Liver (tissue), 9 donors: ENCODE data around the gene GOLGA2. TPM values are rescaled to one million over a fixed set of nuclear protein-coding genes. Genes with fewer than 3 reads are reported as not detected.

ENCODE experiments used
- DNase-seq: peaks from one replicate; pipeline ENCODE4 v3.0.0-alpha.2; 2017; ENCODE audit warnings: low spot score
- H3K27ac ChIP-seq, 2 donors: one replicate each; pipeline ENCODE4 v1.7.0; 2013; ENCODE audit warnings: inconsistent platforms in 2 of 2, low read length in 2 of 2, control low read depth in 1 of 2, low read depth in 1 of 2, mild to moderate bottlenecking in 1 of 2
- H3K27me3 ChIP-seq, 4 donors: one replicate each; pipeline versions ENCODE4 v1.6.1 to v1.7.0; 2013; ENCODE audit warnings: low read length in 3 of 4, inconsistent platforms in 1 of 4, mild to moderate bottlenecking in 1 of 4, moderate library complexity in 1 of 4; ENCODE audit not compliant: control insufficient read depth in 4 of 4, insufficient read depth in 4 of 4
- H3K36me3 ChIP-seq, 4 donors: one replicate each; pipeline versions ENCODE4 v1.6.1 to v1.7.0; 2013; ENCODE audit warnings: low read length in 3 of 4, mild to moderate bottlenecking in 3 of 4, low read depth in 1 of 4, moderate library complexity in 1 of 4; ENCODE audit not compliant: control insufficient read depth in 4 of 4, insufficient read depth in 3 of 4
- H3K4me1 ChIP-seq, 4 donors: one replicate each; pipeline versions ENCODE4 v1.6.1 to v1.7.0; 2013; ENCODE audit warnings: low read length in 3 of 4, mild to moderate bottlenecking in 3 of 4, moderate library complexity in 1 of 4; ENCODE audit not compliant: control insufficient read depth in 4 of 4, insufficient read depth in 4 of 4
- H3K4me3 ChIP-seq, 3 donors: one replicate each; pipeline versions ENCODE4 v1.6.1 to v1.7.0; 2013; ENCODE audit warnings: low read length in 3 of 3, control low read depth in 1 of 3, low read depth in 1 of 3, mild to moderate bottlenecking in 1 of 3
- H3K9ac ChIP-seq, 2 donors: one replicate each; pipeline ENCODE4 v1.7.0; 2013; ENCODE audit warnings: low read length in 2 of 2, mild to moderate bottlenecking in 2 of 2, moderate library complexity in 2 of 2, control low read depth in 1 of 2, low read depth in 1 of 2
- H3K9me3 ChIP-seq, 4 donors: one replicate each; pipeline versions ENCODE4 v1.6.1 to v1.7.0; 2013; ENCODE audit warnings: low read length in 3 of 4; ENCODE audit not compliant: control insufficient read depth in 4 of 4
- ATF3 ChIP-seq: IDR thresholded peaks from 2 replicates; pipeline ENCODE4 v1.6.1; 2016; ENCODE audit warnings: antibody characterized with exemption
- CTCF ChIP-seq: fragments of 150-350 bp; IDR thresholded peaks from 2 replicates; pipeline ENCODE4 v1.5.1; 2017; ENCODE audit warnings: improper control_type of control experiment, low read depth, low read length; ENCODE audit not compliant: missing input control
- EGR1 ChIP-seq, 2 donors: IDR thresholded peaks; 2 replicates each; pipeline ENCODE4 v1.6.1; 2016 to 2018; ENCODE audit warnings: antibody characterized with exemption in 2 of 2, low read depth in 2 of 2
- FOXA1 ChIP-seq: IDR thresholded peaks from 2 replicates; pipeline ENCODE4 v1.6.1; 2016; ENCODE audit warnings: antibody characterized with exemption
- FOXA2 ChIP-seq: IDR thresholded peaks from 2 replicates; pipeline ENCODE4 v1.6.1; 2016; ENCODE audit warnings: antibody characterized with exemption
- GABPA ChIP-seq, 2 donors: IDR thresholded peaks in 1 of 2; conservative IDR thresholded peaks in 1 of 2; 2 replicates each; pipeline ENCODE4 v1.6.1; 2016; ENCODE audit warnings: antibody characterized with exemption in 2 of 2, mild to moderate bottlenecking in 1 of 2, moderate library complexity in 1 of 2
- HNF4A ChIP-seq, 2 donors: conservative IDR thresholded peaks; 2 replicates each; pipeline ENCODE4 v1.6.1; 2016; ENCODE audit warnings: antibody characterized with exemption in 2 of 2, mild to moderate bottlenecking in 2 of 2
- HNF4G ChIP-seq: IDR thresholded peaks from 2 replicates; pipeline ENCODE4 v1.6.1; 2016; ENCODE audit warnings: antibody characterized with exemption
- JUND ChIP-seq, 2 donors: IDR thresholded peaks; 2 replicates each; pipeline ENCODE4 v1.6.1; 2016; ENCODE audit warnings: antibody characterized with exemption in 2 of 2
- MAX ChIP-seq: IDR thresholded peaks from 2 replicates; pipeline ENCODE4 v1.6.1; 2016; ENCODE audit warnings: antibody characterized with exemption
- NR2F2 ChIP-seq: IDR thresholded peaks from 2 replicates; pipeline ENCODE4 v1.6.1; 2016; ENCODE audit warnings: antibody characterized with exemption
- RAD21 ChIP-seq, 2 donors: IDR thresholded peaks; 2 replicates each; pipeline ENCODE4 v1.6.1; 2016; ENCODE audit warnings: antibody characterized with exemption in 2 of 2, mild to moderate bottlenecking in 2 of 2
- REST ChIP-seq: IDR thresholded peaks from 2 replicates; pipeline ENCODE4 v1.6.1; 2016; ENCODE audit warnings: antibody characterized with exemption, mild to moderate bottlenecking
- RXRA ChIP-seq, 2 donors: IDR thresholded peaks; 2 replicates each; pipeline ENCODE4 v1.6.1; 2017 to 2018; ENCODE audit warnings: antibody characterized with exemption in 2 of 2, mild to moderate bottlenecking in 1 of 2
- SP1 ChIP-seq: IDR thresholded peaks from 2 replicates; pipeline ENCODE4 v1.6.1; 2018; ENCODE audit warnings: antibody characterized with exemption, mild to moderate bottlenecking
- TAF1 ChIP-seq: conservative IDR thresholded peaks from 2 replicates; pipeline ENCODE4 v1.6.1; 2016; ENCODE audit warnings: antibody characterized with exemption, mild to moderate bottlenecking
- YY1 ChIP-seq: IDR thresholded peaks from 2 replicates; pipeline ENCODE4 v1.6.1; 2016; ENCODE audit warnings: antibody characterized with exemption, mild to moderate bottlenecking
- ZBTB33 ChIP-seq: IDR thresholded peaks from 2 replicates; pipeline ENCODE4 v1.6.1; 2016; ENCODE audit warnings: antibody characterized with exemption
- WGBS: extraction: QIAGEN DNeasy Blood & Tissue Kit; methylation state at CpG from one replicate; pipeline ENCODE4 v1.1.7; 2013; 5-methylcytosine and 5-hydroxymethylcytosine counted together
- polyA plus RNA-seq, 2 donors: library from polyadenylated mRNA; stranded (reverse) in 1 of 2; unstranded in 1 of 2; fragments of 200-250 nt in 1 of 2; fragments of >200 nt in 1 of 2; fragmentation: Nextera tagmentation in 1 of 2; extraction: Ambion mirVana in 1 of 2; gene quantifications; one replicate each; pipeline versions ENCODE4 v1.2.1 to v1.2.3, GENCODE V29; 2013 to 2015
- total RNA-seq, 2 donors: library from RNA; depleted of rRNA; stranded (reverse); fragments of >200 nt; gene quantifications; one replicate each; pipeline ENCODE4 v1.2.3, GENCODE V29; 2014
- donor health status: healthy.
- donor health status: healthy.
- donor health status: healthy.
- donor health status: healthy.
- donor health status: healthy.

The GOLGA2 gene
- total and polyA plus RNA-seq, 4 donors = 14.4 to 45.7 (median 27.9) TPM

GRCh38 chr9:128254855-128255759, 20.7 kb downstream of the GOLGA2 start (continued):
- TF ChIP-seq ATF3 (no peak), ZBTB33 (no peak), FOXA1 (no peak), SP1 (no peak)

- Histone ChIP-seq H3K9me3 (no peaks in the 10 kb centered on the region), H3K9ac (no peak overlapping the region), H3K27me3 (no peaks in the 10 kb centered on the region), H3K36me3 (peaks cover 4 to 25% (median 17%) of the 10 kb centered on the region in 4 donors), H3K4me3 (no peak overlapping the region), H3K4me1 (peaks cover 0 to 5% (median 1%) of the 10 kb centered on the region in 4 donors), H3K27ac (no peak overlapping the region)
- TF ChIP-seq HNF4A (conservative IDR thresholded peaks at IDR 0.05) (no peak), MAX (no peak), CTCF (no peak), RXRA (IDR thresholded peaks at IDR 0.05) (no peak), ZBTB33 (no peak), SP1 (no peak), RAD21 (IDR thresholded peaks at IDR 0.05) (no peak), YY1 (no peak), TAF1 (no peak), NR2F2 (no peak), ATF3 (no peak), REST (no peak), HNF4G (no peak), EGR1 (IDR thresholded peaks at IDR 0.05; ENCODE audit: low read depth in 2 of 2) (no peak), FOXA1 (no peak), FOXA2 (no peak), GABPA (IDR thresholded peaks at IDR 0.05 in 1 of 2, conservative IDR thresholded peaks at IDR 0.05 in 1 of 2) (no peak), JUND (IDR thresholded peaks at IDR 0.05) (no peak)
- 93% methylated on average over 20 of the region's 20 CpGs for WGBS
- DNase-seq = no peak
Measured at GRCh38 chr9:128254362-128254761, 21.4 kb downstream of the GOLGA2 start.
